Hepatocyte (in vitro differentiated cells): ENCODE results near the gene USP47.

ENCODE experiments used
- EZH2 ChIP-seq: fragments of 200-600 bp; sonication (generic); IDR thresholded peaks from 2 replicates; pipeline ENCODE4 v1.6.1; 2016; ENCODE audit warnings: antibody characterized with exemption, mild to moderate bottlenecking, borderline replicate concordance
- EZH2phosphoT487 ChIP-seq: fragments of 200-600 bp; sonication (generic); IDR thresholded peaks from one replicate; pipeline ENCODE4 v1.6.1; 2018; ENCODE audit warnings: antibody characterized with exemption, mild to moderate bottlenecking, low read depth, moderate library complexity; ENCODE audit not compliant: unreplicated experiment, severe bottlenecking
- TF ChIP-seq, protein P1 (sequence below): fragments of 200-600 bp; sonication (generic); IDR thresholded peaks from 2 replicates; pipeline ENCODE4 v1.5.1; 2016; ENCODE audit warnings: antibody characterized with exemption, mild to moderate bottlenecking; ENCODE audit not compliant: poor library complexity

- TF ChIP-seq, protein P1, sequence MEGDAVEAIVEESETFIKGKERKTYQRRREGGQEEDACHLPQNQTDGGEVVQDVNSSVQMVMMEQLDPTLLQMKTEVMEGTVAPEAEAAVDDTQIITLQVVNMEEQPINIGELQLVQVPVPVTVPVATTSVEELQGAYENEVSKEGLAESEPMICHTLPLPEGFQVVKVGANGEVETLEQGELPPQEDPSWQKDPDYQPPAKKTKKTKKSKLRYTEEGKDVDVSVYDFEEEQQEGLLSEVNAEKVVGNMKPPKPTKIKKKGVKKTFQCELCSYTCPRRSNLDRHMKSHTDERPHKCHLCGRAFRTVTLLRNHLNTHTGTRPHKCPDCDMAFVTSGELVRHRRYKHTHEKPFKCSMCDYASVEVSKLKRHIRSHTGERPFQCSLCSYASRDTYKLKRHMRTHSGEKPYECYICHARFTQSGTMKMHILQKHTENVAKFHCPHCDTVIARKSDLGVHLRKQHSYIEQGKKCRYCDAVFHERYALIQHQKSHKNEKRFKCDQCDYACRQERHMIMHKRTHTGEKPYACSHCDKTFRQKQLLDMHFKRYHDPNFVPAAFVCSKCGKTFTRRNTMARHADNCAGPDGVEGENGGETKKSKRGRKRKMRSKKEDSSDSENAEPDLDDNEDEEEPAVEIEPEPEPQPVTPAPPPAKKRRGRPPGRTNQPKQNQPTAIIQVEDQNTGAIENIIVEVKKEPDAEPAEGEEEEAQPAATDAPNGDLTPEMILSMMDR = no peak
- TF ChIP-seq EZH2phosphoT487 (no peak), EZH2 (no peak)
These were observed 24.4 kb downstream of the USP47 start for GRCh38 chr11:11866203-11866602.
